ENCODE measurements around the gene ABCA7. TPM values are rescaled to one million over a fixed set of nuclear protein-coding genes. Genes with fewer than 3 reads are reported as not detected.

ABCA7 gene
- total and polyA plus RNA-seq, 2 of the 13 experiments (the other 11 are each of a cell fraction or from before 2014, with no cell fraction given): 4.4 to 32.4 TPM

GRCh38 chr19:1040476-1041271, 767 bp downstream of the ABCA7 start:
- Histone ChIP-seq H3K9ac (ENCODE audit: insufficient read depth, low read depth, low read length) (peak overlapping the region; percentile 58), H3K27me3 (ENCODE audit: control insufficient read depth in 1 of 2, insufficient read depth in 2 of 2, low read length in 2 of 2) (no peaks in the 10 kb centered on the region), H3K27ac (ENCODE audit: extremely low read length, insufficient read depth, low read length) (peak overlapping the region; percentile 23), H3K4me1 (ENCODE audit: insufficient read depth, low read length) (peaks cover 30% of the 10 kb centered on the region), H3K9me3 (ENCODE audit: low read length) (no peaks in the 10 kb centered on the region), H3K36me3 (replicated peaks in 1 of 2; ENCODE audit: control insufficient read depth in 1 of 2, insufficient read depth in 2 of 2, low read length in 2 of 2) (peaks cover 4 to 17% of the 10 kb centered on the region in 2 experiments; a peak in 4 of 5 replicates), H3K4me2 (ENCODE audit: low read depth, low read length) (peak overlapping the region; percentile 98), H3K79me2 (ENCODE audit: insufficient read depth, low read length) (no peaks in the 10 kb centered on the region), H3K4me3 (replicated peaks in 1 of 3; ENCODE audit: insufficient read depth in 1 of 3, low read depth in 2 of 3, low read length in 3 of 3) (peak overlapping the region; percentile 62 to 79 (median 73)), H2AFZ (ENCODE audit: low read length) (no peak overlapping the region), H4K20me1 (ENCODE audit: insufficient read depth, low read length) (no peaks in the 10 kb centered on the region)
- intact Hi-C loops (cut with micrococcal nuclease; ENCODE audit: unreplicated experiment) (no loop called here), in situ Hi-C loops (cut with HindIII; ENCODE audit: extremely low pct_ligation_motif_present, low pct_unique_long_range_greater_than_20kb) (no loop called here)
- WGBS (ENCODE audit: low lambda C conversion rate): 0% methylated on average over 8 of the region's 27 CpGs
- ChIA-PET POLR2A (interaction anchor here (0.8 to 4.1 kb wide), 8 partner anchors 8 to 57 kb away, joined by 3 to 71 read pairs (median 4); partner anchors contain the start of gene CNN2), CTCF (ENCODE audit: low intra/inter-chr PET ratio, low total read pairs) (no interaction called here)
- no TSS peak for BruUV-seq (replicated peaks)
- FAIRE-seq (peak; percentile 81), DNase-seq (ENCODE audit: low spot score) (peak; percentile 87), ATAC-seq (peak; percentile 73)
- 0 out of 2 replicates have a peak, but pooled peaks have one; percentile 35 for TF ChIP-seq TBX3 (IDR thresholded peaks at IDR 0.05; ENCODE audit: borderline replicate concordance)
- TF ChIP-seq REST (IDR thresholded peaks at IDR 0.05; ENCODE audit: borderline replicate concordance in 1 of 2, low read depth in 1 of 2, low read length in 2 of 2): no peak
- no peak for TF ChIP-seq ZNF337 (CRISPR knock-in tag; IDR thresholded peaks at IDR 0.05; ENCODE audit: borderline replicate concordance, low read depth)
- no peak for TF ChIP-seq HNRNPUL1 (IDR thresholded peaks at IDR 0.05; ENCODE audit: low read depth, low read length)
- peak; percentile 72; the same call in 1 of the 2 replicates for TF ChIP-seq SIN3A (IDR thresholded peaks at IDR 0.05; ENCODE audit: borderline replicate concordance, low read depth, low read length)
- TF ChIP-seq ARID4A (CRISPR knock-in tag; IDR thresholded peaks at IDR 0.05; ENCODE audit: borderline replicate concordance): peak; percentile 55; the same call in 1 of the 2 replicates
- TF ChIP-seq ZNF296 (CRISPR knock-in tag; conservative IDR thresholded peaks at IDR 0.05): no peak
- TF ChIP-seq SPEN (CRISPR knock-in tag; IDR thresholded peaks at IDR 0.05; ENCODE audit: low read depth): 0 out of 2 replicates have a peak, but pooled peaks have one; percentile 37
- peak; percentile 99 for TF ChIP-seq NFYB (CRISPR knock-in tag; IDR thresholded peaks at IDR 0.05)
- no peak for TF ChIP-seq ZNF709 (CRISPR knock-in tag; IDR thresholded peaks at IDR 0.05)
- no peak for TF ChIP-seq MED13 (CRISPR knock-in tag; IDR thresholded peaks at IDR 0.05)
- peak; percentile 24 for TF ChIP-seq AGO1 (IDR thresholded peaks at IDR 0.05; ENCODE audit: low read depth, low read length, poor library complexity, severe bottlenecking)
- 0 out of 2 replicates have a peak, but pooled peaks have one; percentile 6 for TF ChIP-seq DRAP1 (CRISPR knock-in tag; IDR thresholded peaks at IDR 0.05)
- peak; percentile 25; the same call in 1 of the 2 replicates for TF ChIP-seq HOXA3 (CRISPR knock-in tag; IDR thresholded peaks at IDR 0.05)

Measured in HepG2 (cell line).